GM21447 (cell line): Measurements from ENCODE around the gene PRPSAP1.
"Not testable (repeated sequence)": the region's sequence is repeated elsewhere in the genome, so short reads cannot be mapped to it uniquely, and the experiment has no call there.

Source experiments
- ATAC-seq: cut with Tn5 transposase; IDR thresholded peaks from one replicate; pipeline ENCODE4 v1.9.1; 2021; ENCODE audit not compliant: unreplicated experiment

Gene PRPSAP1

DNA sequence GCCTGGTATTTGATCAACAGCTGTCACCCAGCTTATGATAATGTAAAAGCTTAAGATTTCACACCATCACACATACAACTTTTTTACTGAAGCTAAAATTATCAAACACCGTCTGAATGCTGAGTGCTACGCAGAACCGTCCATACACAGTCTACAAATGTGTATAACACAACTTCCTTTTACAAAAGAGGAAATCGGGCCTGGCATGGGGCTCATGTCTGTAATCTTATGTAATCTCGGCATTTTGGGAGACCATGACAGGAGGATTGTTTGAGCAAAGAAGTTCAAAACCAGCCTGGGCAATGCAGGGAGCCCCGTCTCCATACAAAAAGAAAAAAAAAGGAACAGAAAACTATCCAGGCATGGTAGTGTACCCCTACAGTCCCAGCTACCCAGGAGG lies 26.0 kb downstream of the PRPSAP1 start:
- ATAC-seq: no peak

DNA sequence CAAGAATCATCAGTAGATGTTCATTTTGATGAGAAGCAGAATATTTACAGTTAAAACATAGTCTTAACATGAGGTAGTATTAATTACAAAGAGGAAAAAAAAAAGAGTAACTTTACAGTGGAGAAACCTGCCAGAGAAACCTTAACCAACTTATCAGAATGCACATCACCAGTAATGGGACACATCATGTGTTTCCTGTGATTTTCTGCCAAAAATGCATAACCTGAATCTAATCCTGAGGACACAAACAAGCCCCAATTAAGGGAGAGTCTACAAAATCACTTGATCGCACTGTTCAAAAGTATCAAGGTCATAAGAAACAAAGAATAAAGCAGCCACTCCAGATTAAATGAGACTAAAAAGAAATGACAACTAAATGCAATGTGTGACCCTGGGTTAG lies 27.4 kb downstream of the PRPSAP1 start:
- ATAC-seq: no peak

DNA sequence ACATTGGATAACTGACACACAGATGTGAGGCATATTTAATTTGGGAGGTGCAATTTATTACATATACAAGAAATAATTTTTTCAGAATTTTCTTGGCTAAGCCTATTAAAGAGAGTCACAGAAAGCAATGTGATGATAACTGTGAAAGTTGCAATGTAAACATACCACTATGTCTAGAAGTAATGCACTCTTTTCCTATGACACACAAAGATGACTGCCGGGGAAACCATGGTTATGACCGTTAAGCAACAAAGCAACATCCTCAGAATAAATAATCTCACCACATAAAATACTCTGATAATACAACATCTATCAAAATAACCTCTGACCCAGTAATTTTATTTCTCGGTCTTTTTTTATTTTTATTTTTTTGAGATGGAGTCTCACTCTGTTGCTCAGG lies 35.1 kb downstream of the PRPSAP1 start:
- ATAC-seq: no peak

DNA sequence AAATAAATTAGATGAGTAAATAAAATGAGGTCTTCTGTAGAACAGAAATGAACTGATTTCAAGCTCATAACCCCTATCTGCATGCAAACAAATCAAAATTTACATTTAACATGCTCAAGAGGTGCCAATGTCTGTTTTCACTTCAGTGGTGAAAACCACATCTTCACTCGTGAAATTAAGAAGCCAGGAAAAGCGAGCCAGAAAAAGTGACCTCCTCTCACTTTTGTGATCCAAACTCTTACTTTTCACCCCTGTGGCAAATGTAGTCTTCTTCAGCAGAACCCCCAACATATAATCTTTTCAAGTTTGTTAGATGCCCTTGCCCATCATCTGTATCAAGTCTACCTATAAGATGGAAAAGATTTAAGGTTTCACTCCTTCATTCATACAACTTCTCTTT lies 36.2 kb downstream of the PRPSAP1 start:
- ATAC-seq: no peak

DNA sequence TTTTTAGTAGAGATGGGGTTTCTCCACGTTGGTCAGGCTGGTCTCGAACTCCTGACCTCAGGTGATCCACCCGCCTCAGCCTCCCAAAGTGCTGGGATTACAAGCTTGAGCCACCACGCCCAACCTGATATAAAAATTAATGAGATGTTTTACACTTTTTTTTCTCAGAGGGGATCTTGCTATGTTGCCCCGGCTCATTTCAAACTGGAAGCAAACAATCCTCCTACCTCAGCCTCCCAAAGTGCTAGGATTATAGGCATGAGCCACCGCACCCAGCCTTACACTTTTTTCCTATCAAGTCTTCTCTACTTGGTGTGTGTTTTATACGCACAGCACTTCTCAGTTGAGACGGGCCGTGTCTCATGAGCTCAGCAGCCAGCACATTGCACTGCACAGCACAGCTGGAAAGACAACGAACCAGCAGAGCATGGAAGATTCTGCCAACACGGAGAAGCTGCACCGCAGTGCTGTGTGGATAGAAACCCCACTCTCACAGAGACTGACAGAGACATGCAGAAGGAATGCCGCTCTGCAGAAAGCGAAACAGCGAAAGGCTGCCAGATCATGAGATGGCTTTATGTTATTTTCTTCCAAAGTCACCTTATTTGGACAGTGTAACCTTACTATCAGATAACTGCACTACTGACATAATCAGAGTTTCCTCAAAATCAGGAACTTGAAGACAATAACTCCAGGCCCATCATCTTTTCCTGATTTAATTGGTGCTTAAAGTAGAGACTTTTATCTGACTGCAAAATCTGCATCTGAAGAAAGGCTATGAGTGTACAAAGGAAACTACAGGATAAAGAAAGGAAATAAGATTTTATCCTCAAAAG lies 39.1 kb downstream of the PRPSAP1 start:
- no peak for ATAC-seq

DNA sequence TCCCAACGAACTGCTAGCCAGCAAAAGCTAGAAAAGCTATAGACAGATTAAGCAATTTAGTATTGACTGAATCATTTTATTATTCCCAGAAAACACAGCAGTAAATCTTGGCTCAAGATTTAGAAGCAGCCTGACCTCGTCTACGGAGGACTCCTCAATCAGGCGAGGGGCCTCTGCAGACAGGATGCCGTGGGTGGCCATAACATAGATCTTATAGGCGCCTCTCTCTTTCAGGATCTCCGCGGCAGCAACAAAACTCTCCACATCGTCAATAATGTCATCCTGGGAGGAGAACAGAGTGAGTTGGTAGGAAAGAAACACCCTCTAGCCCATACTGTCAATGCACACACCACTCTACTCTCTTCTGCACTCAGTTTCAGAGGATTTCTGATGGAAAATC lies 41.0 kb downstream of the PRPSAP1 start:
- no peak for ATAC-seq

DNA sequence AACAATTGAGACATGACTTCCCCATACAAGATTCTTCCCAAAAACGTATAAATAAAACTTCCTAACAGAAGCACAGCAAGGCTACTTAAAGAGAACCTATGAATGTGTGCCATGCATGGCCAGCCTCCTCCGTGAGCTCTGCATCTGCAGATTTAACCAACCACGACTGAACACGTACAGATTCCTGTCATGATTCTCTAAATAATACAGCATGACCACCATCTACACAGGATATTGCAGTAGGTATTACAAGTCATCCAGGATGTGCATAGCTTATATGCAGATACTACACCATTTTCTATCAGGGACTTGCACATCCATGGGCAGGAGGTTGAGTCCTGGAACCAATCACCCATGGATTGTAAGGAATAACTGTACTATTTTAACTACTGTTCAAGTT lies 44.3 kb downstream of the PRPSAP1 start:
- ATAC-seq: no peak

DNA sequence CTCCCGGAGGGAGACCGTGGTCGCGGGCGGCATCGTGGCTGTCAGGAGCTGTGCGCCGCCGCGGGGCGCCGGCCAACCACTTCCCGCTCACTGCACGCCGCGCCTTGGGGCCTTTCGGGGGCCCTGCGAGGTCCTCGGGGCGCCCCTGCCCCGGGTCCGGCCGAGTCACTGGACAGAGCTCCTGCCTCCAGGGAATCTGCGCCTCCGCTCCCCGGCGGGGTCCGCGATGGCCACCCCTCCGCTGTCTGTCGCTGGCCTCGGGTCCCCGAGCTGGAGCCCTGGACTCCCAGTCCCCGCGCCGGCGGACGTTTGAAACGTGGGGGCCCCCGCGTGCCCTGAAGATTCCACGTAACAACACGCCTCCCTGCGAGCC lies 45.8 kb downstream of the PRPSAP1 start, which contains the start of gene QRICH2:
TSS of gene QRICH2 (minus strand) at position 311 of the 373 bp plus-strand sequence. CDS start at position 33, 278 bp downstream.
- no peak for ATAC-seq

DNA sequence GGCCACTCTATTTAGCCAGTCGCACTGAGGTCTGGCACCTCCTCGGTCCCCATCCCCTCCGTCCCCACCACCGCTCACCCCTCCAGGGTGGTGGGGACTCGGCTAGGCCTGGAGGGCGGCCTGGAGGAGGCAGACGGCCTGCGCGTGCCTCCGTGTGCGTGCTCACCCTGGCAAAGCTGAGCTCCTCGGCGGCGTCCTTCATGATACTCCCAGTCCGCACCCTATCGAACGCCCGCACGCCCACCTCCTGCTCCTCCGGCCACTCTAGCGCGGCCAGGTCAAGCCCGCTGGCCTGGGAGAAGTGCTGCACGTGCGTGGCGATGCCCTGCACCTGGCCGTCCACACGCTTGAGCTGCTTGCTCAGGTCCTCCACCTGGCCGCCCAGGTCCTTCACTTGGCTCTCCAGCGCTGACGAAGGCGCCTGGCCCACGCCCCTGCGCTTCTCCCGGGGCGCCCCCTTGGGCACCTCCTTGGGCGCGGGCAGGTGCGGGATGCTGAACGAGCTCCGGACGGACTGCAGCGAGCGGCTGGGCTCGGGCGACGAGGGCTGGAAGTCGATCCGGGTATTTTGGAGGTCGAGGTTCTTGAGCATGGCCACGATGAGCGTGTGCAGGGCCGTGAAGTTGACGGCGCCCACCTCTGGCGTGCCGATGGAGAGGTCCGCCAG lies 46.3 kb downstream of the PRPSAP1 start:
- ATAC-seq: no peak

DNA sequence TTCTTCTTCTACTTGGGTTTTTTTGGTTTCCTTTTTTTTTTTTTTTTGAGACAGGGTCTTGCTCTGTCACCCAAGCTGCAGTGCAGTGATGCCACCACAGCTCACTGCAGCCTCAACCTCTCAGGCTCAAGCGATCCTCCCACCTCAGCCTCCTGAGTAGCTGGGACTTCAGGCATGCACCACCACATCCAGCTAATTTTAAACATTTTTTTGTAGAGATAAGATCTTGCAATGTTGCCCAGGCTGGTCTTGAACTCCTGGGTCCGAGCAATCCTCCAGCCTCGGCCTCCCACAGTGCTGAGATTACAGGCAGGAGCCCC lies 48.6 kb downstream of the PRPSAP1 start:
- not testable (repeated sequence) for ATAC-seq

DNA sequence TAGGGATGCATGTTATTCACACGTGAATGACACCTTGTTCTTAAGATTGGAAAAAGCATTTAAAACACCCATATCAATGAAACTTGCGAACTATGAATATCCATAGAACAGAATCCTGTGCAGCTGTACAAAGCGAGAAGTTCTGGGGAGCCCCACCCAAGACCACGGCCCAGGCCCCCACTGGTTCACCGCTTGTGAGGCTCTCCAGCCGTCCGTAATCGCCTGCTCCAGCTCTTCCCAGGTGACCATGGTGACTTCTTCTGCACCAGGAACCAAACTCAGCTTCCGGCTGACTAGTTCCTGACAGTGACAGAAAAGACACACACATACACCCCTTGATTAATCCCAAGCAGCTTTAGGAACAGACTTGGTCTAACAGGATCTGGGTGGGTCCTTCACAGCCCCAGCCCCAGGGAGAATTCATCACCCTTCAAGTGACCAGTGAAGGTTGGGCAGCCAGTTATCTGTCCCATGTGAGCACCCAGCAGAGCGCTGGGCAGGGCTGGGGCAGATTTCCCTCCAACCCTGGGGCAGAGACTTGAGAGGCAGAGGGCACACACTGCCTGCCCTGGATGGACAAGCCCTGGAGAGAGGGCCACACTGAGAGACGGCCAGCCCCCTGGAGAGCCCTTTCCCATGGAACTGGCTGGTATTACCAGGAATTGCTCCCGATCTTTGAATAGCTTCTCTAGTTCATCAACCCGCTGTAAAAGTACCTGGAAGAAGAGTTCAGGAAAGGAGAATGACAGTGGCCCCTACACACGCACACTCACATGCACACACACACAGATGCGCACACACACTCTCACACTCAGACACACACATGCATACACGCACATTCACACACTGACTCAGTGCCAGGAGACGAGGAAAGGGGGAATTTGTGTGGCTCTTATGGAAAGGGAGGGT lies 49.2 kb downstream of the PRPSAP1 start:
- ATAC-seq: no peak

DNA sequence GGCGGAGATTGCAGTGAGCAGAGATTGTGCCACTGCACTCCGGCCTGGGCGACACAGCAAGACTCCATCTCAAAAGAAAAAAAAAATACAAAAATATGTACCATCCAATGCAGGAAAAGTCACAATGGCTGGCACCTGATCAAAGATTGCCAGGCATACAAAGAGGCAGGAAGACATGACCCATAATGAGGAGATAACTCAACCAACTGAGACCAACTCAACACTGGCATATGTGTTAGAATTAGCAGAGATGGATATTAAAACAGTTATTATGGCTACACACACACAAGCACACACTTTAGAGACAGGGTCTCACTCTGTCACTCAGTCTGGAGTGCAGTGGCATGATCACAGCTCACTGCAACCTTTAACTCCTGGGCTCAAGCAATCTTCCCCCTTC lies 56.3 kb downstream of the PRPSAP1 start:
- no peak for ATAC-seq

DNA sequence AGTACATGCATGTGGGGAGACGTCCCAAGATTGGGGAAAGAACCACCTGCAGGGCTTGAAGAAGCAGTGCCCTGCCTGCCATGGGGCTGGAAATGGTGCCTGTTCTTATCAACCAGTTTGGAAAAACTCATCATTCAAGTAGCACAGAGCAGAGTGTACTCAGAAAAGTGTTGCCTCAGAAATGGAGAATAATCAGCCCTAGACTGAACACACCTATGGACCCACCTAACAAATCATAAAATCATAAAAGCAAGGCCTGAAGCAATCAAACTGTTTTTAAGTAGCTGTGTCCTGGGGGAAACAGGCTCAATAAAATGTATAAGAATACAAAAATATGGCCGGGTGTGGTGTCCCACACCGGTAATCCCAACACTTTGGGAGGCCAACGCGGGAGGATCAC lies 56.8 kb downstream of the PRPSAP1 start:
- no peak for ATAC-seq

DNA sequence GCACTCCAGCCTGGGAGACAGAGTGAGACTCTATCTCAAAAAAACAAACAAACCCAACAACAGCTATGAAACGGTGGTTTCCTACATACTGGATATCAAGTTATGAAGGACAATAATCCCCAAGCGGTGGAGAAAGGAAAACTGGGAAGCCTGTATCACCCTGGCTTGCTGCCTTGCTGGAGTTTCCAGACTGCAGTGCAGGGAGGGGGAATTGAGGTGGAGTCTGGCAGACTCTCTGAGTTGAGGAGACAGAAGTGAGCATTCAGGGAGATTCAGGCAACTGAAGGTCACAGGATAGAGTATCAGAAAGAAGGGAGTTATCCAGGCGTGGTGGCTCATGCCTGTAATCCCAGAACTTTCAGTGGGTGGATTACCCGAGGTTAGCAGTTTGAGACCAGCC lies 57.5 kb downstream of the PRPSAP1 start:
- no peak for ATAC-seq

DNA sequence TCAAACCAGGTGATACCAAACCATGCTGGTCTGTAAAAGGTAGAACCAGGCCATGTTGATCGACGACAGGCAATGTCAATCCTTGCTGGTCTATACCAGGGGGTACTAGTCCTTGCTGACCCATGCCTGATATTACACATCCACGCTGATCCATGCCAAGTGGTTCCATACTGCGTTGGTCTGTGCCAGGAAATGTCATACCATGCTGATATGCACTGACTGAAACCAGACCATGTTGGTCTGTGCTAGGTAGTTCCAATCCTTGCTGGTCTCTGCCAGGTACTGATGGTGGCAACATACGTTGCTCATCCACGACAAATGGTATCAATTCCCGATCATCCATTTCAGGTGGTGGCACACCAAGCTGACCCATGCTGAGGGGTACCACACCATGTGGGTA lies 60.6 kb downstream of the PRPSAP1 start:
- no peak for ATAC-seq

DNA sequence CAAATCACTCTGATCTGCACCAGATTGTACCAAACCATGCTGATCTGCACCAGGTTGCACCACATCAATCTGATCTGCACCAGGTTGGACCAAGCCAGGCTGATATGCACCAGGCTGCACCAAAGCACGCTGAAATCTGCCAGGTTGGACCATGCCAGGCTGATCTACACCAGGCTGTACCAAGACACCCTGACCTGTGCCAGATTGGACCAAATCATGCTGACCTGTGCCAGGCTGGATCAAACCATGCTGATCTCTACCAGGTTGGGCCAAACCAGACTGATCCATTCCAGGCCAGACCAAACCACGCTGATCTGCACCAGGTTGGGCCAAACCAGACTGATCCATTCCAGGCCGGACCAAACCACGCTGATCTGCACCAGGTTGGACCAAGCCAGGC lies 61.1 kb downstream of the PRPSAP1 start:
- no peak for ATAC-seq

DNA sequence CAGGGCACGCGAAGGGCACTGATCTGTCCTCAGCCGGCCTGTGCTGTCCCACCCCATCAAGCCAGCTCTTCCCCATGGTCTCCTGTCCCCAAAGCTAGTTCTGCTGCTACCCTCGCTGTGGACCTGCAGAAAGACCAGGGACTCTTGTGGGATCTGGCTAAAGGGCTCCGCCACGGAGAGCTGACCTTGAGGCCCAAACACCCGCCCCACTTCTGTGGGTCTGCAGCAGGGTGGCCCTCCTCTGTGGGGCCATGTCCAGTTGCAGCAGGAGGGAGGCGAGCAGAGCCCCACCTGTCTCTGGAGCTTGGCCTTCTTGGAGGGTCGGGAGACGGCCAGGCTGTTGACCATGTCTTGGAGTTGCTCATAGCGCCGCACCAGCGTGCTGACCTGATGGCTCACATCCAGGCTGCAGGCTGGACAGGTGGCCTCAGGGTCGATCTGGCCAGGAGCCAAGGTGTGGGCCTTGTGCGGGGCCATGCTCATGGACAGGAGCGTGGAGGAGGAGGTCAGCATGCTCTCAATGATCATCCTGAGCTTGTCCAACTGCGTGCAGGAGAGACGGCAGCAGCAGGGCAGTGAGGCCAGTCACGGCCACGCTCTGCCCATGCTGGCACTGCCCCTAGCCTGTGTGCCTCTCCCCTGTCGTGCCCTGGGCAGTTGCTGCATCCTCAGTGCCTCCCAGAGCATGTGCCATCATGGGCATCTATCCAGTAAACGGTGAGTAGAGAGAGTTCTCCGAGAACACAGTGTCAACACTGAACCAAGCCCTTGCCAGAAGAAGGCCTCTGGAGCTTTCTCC lies 71.9 kb downstream of the PRPSAP1 start:
- ATAC-seq: no peak

DNA sequence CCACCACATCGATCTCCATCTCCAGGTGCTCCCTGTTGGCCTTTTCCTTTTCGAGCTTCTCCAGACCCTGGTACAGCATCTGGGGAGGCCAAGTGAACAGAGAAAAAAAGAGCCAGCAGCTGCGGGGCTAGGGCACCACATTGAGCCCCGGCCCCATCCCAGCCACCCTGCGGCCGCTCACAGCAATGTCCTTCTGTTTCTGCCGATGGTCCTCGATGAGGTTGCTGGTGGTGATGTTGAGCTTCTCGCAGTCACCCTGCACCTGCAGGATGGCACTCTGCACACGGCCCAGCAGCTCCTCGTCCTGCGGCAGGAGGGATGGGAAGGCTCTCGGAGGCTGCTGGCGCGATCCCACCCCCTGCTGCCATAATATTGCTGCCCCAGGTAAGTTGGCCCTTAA lies 73.1 kb downstream of the PRPSAP1 start:
- ATAC-seq: no peak

DNA sequence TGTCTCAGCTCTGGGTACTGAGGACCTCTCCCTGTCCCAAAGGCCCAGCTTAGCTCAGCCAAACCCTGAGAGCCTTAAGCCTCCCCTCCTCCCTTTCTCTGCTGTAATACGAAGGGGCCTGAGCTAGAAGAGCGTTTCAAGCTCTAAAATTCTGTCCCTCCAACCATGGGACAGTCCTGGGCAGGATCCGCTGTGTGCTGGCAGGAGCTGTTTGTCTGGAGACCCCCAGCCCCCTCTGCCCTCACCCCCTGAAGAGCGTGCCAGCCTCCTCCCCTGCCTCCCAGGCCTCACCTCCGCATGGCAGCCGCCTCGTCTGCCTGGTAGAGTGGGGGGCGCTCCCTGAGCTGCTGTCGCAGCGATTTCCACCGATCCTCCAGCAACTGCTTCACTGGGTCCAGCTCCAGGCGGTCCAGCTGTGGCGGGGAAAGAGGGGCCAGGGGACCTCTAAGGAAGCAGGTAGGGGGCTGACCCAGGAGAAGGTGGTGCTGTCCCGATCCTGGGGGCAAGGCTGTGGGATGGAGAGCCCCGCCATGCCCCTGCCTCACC lies 73.9 kb downstream of the PRPSAP1 start:
- no peak for ATAC-seq

DNA sequence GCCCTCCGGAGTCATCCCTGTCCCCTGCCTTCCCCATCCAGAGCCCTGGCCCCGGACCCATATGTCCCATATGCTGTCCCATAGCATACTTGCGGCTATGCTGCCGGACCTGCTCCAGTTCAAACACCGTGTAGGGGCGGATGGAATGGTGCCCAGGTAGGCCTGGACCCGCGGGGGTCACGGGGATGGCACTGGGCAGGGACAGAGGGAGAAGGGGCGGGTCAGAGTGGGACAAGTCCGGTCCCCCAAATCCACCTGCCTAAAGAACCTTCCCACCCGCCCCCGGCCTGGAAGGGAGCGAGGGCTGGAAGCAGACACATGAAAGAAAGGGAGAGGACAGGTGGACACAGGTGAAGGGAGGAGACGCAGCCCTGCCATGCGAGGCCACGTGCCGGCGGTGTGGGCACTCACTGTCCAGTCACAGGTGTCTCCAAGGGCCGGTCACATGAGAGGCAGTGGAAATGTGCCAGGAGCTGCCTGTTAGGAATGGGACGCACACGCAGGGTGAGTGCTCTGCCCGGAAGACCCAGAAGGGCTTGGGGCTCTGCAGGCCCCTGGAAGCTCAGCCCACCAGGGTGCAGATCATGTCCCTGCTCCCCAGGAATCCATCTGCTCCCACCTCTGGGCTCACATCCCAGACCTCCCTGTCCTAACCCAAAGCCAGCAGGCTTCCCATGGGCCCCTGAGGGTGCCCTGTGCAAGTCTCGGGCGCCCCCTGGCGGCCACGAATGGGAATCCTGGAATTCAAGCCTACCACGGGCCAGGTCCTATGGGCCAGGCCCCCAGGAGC lies 74.6 kb downstream of the PRPSAP1 start:
- no peak for ATAC-seq
